ENCODE measurements around the gene SETD2.
"Not testable (repeated sequence)": the region's sequence is repeated elsewhere in the genome, so short reads cannot be mapped to it uniquely, and the experiment has no call there.

Gene SETD2

DNA sequence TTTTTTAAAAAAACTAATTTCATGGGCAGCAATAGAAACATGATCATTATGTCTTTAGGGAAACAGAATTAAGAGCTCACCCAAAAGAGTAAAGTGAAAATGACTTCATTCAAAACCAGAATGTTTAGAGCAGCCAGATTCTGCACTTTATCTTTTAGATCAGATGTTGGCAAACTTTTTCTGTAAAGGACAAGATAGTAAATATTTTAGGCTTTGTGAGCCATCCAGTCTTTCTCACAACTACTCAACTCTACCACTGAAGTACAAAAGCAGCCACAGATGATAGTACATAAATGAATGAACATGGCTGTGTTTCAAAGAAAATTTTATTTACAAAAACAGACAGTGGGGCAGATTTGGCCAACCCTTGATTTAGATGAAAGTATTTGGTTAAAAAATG is 84.5 kb downstream of the SETD2 start:
- no peak overlapping the region for H3K4me3 ChIP-seq (ENCODE audit: low read depth, low read length)
- TF ChIP-seq, protein P1, sequence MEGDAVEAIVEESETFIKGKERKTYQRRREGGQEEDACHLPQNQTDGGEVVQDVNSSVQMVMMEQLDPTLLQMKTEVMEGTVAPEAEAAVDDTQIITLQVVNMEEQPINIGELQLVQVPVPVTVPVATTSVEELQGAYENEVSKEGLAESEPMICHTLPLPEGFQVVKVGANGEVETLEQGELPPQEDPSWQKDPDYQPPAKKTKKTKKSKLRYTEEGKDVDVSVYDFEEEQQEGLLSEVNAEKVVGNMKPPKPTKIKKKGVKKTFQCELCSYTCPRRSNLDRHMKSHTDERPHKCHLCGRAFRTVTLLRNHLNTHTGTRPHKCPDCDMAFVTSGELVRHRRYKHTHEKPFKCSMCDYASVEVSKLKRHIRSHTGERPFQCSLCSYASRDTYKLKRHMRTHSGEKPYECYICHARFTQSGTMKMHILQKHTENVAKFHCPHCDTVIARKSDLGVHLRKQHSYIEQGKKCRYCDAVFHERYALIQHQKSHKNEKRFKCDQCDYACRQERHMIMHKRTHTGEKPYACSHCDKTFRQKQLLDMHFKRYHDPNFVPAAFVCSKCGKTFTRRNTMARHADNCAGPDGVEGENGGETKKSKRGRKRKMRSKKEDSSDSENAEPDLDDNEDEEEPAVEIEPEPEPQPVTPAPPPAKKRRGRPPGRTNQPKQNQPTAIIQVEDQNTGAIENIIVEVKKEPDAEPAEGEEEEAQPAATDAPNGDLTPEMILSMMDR (IDR thresholded peaks at IDR 0.05; ENCODE audit: control insufficient read depth, extremely low read depth, insufficient read depth): no peak
- DNase-seq (ENCODE audit: low read depth): peak; percentile 18

DNA sequence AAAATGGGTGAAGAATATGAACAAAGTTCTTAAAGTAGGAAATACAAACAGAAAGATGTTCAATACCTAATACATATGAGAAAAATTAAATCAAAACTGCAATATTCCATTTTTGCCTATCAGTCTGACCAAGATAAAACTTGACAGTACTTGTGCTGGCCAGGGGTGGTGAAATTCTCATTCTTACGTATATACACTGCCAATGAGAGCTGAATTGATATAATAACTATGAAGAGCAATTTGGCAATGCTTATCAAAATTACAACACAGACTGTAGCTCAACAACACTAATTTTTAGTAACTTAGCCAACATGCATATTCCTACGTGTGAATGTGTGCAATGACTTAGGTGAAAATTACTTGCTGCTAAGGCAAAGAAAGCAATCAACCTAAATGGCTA is 90.2 kb downstream of the SETD2 start:
- H3K4me3 ChIP-seq (ENCODE audit: low read depth, low read length): no peak overlapping the region
- TF ChIP-seq, protein P1 (IDR thresholded peaks at IDR 0.05; ENCODE audit: control insufficient read depth, extremely low read depth, insufficient read depth): no peak
- DNase-seq (ENCODE audit: low read depth): no peak

DNA sequence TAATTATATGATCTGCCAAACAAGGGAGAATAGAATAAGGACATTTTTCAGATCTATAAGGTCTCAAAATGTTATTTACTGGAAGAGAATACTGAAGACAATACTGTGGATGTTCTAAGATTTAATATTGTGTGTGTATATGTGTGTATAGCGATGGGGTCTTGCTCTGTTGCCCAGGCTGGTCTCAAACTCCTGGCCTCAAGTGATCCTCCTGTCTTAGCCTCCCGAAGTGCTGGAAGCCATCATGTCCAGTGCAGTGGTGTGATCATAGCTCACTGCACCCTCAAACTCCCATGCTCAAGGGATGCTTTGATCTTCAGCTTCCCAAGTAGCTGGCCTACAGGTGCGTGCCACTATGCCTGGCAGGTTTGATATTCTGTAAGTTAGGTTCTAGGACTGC is 93.1 kb downstream of the SETD2 start:
- no peak overlapping the region for H3K4me3 ChIP-seq (ENCODE audit: low read depth, low read length)
- TF ChIP-seq, protein P1 (IDR thresholded peaks at IDR 0.05; ENCODE audit: control insufficient read depth, extremely low read depth, insufficient read depth): no peak
- no peak for DNase-seq (ENCODE audit: low read depth)

DNA sequence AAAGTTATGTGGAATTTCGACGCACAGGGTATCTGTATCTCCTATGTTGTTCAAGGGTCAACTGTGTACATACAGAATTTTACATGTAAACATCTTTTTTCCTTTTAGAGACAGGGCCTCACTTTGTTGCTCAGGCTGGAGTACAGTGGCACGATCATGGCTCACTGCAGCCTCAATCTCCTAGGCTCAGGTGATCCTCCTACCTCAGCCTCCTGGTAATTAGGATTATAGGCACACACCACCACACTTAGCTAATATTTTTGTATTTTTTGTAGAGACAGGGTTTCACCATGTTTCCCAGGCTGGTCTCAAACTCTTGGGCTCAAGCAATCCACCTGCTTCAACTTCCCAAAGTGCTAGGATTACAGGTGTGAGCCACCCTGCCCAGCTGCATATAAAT is 97.7 kb downstream of the SETD2 start:
- DNase-seq (ENCODE audit: low read depth); H3K4me3 ChIP-seq (ENCODE audit: low read depth, low read length): not testable (repeated sequence)

DNA sequence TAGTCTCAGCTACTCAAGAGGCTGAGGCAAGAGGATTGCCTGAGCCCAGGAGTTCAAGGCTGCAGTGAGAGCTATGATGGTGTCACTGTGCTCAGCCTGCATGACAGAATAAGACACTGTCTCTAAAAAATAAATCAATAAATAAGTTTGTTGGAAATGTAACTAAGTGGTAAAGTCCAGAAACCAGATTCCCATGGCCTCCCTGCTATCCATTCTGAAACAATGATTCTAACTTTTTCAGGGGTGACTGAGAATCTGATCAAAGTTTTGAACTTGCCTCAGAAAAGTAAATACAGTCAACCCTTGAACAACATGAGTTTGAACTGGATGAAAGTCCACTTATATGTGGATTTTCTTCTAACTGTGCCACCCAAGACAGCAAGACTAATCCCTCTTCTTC is 98.2 kb downstream of the SETD2 start:
- TF ChIP-seq, protein P1 (IDR thresholded peaks at IDR 0.05; ENCODE audit: control insufficient read depth, extremely low read depth, insufficient read depth): no peak
- H3K4me3 ChIP-seq (ENCODE audit: low read depth, low read length): no peak overlapping the region
- DNase-seq (ENCODE audit: low read depth): no peak

DNA sequence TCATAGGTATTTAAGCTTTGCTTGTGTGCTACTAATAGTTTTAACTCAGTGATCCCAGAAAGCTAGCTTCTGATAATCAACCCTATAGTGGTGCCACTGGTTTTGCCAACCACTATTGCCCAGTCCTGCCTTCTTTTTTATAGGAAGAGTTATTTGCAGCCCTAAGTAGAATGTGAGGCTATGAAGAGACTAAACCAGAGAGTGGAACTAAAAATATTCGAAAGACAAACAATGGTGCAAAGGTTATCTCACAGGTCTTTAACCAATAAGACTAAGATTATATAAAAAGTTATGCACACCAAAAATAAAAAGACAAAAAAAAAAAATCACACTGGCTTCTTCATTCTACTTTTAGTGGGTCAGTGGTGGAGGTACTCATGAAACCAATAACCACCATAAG is 98.9 kb downstream of the SETD2 start:
- TF ChIP-seq, protein P1 (IDR thresholded peaks at IDR 0.05; ENCODE audit: control insufficient read depth, extremely low read depth, insufficient read depth): no peak
- DNase-seq (ENCODE audit: low read depth): no peak
- no peak overlapping the region for H3K4me3 ChIP-seq (ENCODE audit: low read depth, low read length)

DNA sequence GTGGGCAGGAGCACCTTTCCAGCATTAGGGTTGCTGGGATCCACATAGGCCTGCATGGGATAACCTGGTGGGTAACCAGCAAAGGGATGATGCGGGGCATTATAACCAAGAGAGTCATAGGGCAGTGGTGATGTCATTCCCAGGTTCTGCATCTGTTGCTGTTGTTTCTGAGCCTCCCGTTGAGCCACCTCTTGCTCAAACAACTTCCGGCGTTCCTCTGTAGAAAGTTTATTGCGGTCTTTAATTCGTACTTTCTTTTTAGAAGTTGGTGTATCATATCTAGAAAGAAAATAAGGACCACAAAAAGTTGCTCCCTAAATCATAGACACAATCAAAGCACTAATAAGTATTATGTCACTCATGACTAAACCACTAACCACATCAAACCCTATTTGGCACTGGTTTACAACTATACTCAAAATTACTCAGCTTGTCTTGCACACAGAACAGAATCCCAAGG is 106.7 kb downstream of the SETD2 start:
- no peak overlapping the region for H3K4me3 ChIP-seq (ENCODE audit: low read depth, low read length)
- DNase-seq (ENCODE audit: low read depth): no peak
- TF ChIP-seq, protein P1 (IDR thresholded peaks at IDR 0.05; ENCODE audit: control insufficient read depth, extremely low read depth, insufficient read depth): no peak
